Measurements from ENCODE around the gene SHISA2. TPM values are rescaled to one million over a fixed set of nuclear protein-coding genes. Genes with fewer than 3 reads are reported as not detected.

The SHISA2 gene
- polyA plus RNA-seq, 2 of the 4 experiments (the other 2 are of a cell fraction), result not detected

- Histone ChIP-seq H3K4me1 (no peaks in the 10 kb centered on the region), H3K9me3 (no peaks in the 10 kb centered on the region), H3K27ac (no peak overlapping the region), H3K4me2 (no peak overlapping the region), H3K4me3 (no peak overlapping the region)
- CTCF ChIA-PET, result interaction anchor here (0.8 kb wide), 1 partner anchor 10 kb away, joined by 3 read pairs; no protein-coding TSS in a partner anchor
- no peak for FAIRE-seq
- ATAC-seq, result no peak
- TF ChIP-seq ZFP36 (IDR thresholded peaks at IDR 0.05; ENCODE audit: borderline replicate concordance, partially characterized antibody) (no peak), CHD4 (IDR thresholded peaks at IDR 0.05; ENCODE audit: borderline replicate concordance) (no peak), HES2 (IDR thresholded peaks at IDR 0.05) (no peak), CTCF (IDR thresholded peaks at IDR 0.05) (no peak), SMC3 (IDR thresholded peaks at IDR 0.05) (no peak), KDM1A (IDR thresholded peaks at IDR 0.05; ENCODE audit: low read depth) (no peak), FOSB (CRISPR knock-in tag; IDR thresholded peaks at IDR 0.05) (no peak), ESRRA (IDR thresholded peaks at IDR 0.05; ENCODE audit: borderline replicate concordance, low read length) (no peak), KDM5A (IDR thresholded peaks at IDR 0.05) (no peak), RAD21 (conservative IDR thresholded peaks at IDR 0.05 in 1 of 2, IDR thresholded peaks at IDR 0.05 in 1 of 2) (no peak), RARB (CRISPR knock-in tag; IDR thresholded peaks at IDR 0.05) (no peak), NPAS2 (CRISPR knock-in tag; IDR thresholded peaks at IDR 0.05; ENCODE audit: borderline replicate concordance) (no peak), BCL3 (IDR thresholded peaks at IDR 0.05) (no peak), MAX (IDR thresholded peaks at IDR 0.05) (no peak)
- TF ChIP-seq, protein P1, sequence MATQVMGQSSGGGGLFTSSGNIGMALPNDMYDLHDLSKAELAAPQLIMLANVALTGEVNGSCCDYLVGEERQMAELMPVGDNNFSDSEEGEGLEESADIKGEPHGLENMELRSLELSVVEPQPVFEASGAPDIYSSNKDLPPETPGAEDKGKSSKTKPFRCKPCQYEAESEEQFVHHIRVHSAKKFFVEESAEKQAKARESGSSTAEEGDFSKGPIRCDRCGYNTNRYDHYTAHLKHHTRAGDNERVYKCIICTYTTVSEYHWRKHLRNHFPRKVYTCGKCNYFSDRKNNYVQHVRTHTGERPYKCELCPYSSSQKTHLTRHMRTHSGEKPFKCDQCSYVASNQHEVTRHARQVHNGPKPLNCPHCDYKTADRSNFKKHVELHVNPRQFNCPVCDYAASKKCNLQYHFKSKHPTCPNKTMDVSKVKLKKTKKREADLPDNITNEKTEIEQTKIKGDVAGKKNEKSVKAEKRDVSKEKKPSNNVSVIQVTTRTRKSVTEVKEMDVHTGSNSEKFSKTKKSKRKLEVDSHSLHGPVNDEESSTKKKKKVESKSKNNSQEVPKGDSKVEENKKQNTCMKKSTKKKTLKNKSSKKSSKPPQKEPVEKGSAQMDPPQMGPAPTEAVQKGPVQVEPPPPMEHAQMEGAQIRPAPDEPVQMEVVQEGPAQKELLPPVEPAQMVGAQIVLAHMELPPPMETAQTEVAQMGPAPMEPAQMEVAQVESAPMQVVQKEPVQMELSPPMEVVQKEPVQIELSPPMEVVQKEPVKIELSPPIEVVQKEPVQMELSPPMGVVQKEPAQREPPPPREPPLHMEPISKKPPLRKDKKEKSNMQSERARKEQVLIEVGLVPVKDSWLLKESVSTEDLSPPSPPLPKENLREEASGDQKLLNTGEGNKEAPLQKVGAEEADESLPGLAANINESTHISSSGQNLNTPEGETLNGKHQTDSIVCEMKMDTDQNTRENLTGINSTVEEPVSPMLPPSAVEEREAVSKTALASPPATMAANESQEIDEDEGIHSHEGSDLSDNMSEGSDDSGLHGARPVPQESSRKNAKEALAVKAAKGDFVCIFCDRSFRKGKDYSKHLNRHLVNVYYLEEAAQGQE (IDR thresholded peaks at IDR 0.05), result no peak
- TF ChIP-seq, protein P2, sequence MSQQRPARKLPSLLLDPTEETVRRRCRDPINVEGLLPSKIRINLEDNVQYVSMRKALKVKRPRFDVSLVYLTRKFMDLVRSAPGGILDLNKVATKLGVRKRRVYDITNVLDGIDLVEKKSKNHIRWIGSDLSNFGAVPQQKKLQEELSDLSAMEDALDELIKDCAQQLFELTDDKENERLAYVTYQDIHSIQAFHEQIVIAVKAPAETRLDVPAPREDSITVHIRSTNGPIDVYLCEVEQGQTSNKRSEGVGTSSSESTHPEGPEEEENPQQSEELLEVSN (IDR thresholded peaks at IDR 0.05; ENCODE audit: borderline replicate concordance, low read depth), result no peak
- POLR2A ChIA-PET, result no interaction called here
- no peak for DNase-seq (ENCODE audit: low read depth in 1 of 2, low spot score in 1 of 2)
Measured at GRCh38 chr13:26054896-26055295, 3.1 kb upstream of the SHISA2 start.

GRCh38 chr13:26053418-26053980, 1.7 kb upstream of the SHISA2 start:
- Histone ChIP-seq H3K4me3 (no peak overlapping the region), H3K4me2 (no peak overlapping the region), H3K9me3 (no peaks in the 10 kb centered on the region), H3K4me1 (no peaks in the 10 kb centered on the region), H3K27ac (no peak overlapping the region)
- CTCF ChIA-PET, result no interaction called here
- TF ChIP-seq EHF (CRISPR knock-in tag; IDR thresholded peaks at IDR 0.05), result no peak
- TF ChIP-seq KDM5A (IDR thresholded peaks at IDR 0.05), result no peak
- TF ChIP-seq POLR2AphosphoS2 (conservative IDR thresholded peaks at IDR 0.05; ENCODE audit: low read length), result no peak
- no peak for TF ChIP-seq RCOR1 (IDR thresholded peaks at IDR 0.05; ENCODE audit: low read depth, low read length)
- no peak for TF ChIP-seq CEBPB (IDR thresholded peaks at IDR 0.05)
- 61% methylated on average over 6 of the region's 6 CpGs for WGBS (ENCODE audit: missing lambda C conversion rate)
- FAIRE-seq (no peak), ATAC-seq (no peak), DNase-seq (ENCODE audit: low read depth in 1 of 2, low spot score in 1 of 2) (no peak)
- POLR2A ChIA-PET, result no interaction called here
